Measurements from ENCODE around the gene C10orf90.

The C10orf90 gene

GRCh38 chr10:126499744-126500143 is 170.7 kb downstream of the C10orf90 start:
- DNase-seq = peak; percentile 22

GRCh38 chr10:126497672-126498071 is 172.8 kb downstream of the C10orf90 start:
- no peak for DNase-seq

- DNase-seq = no peak
Measured at GRCh38 chr10:126496771-126497545, 173.5 kb downstream of the C10orf90 start.

GRCh38 chr10:126491476-126491875 is 179.0 kb downstream of the C10orf90 start:
- no peak for DNase-seq

GRCh38 chr10:126481181-126481580 is 189.3 kb downstream of the C10orf90 start:
- no peak for DNase-seq

- no peak for DNase-seq
Measured at GRCh38 chr10:126480648-126481047, 189.8 kb downstream of the C10orf90 start.

GRCh38 chr10:126479280-126479895 is 191.1 kb downstream of the C10orf90 start:
- no peak for DNase-seq

- no peak for DNase-seq
Measured at GRCh38 chr10:126478546-126478945, 191.9 kb downstream of the C10orf90 start.

GRCh38 chr10:126476246-126476645 is 194.2 kb downstream of the C10orf90 start:
- DNase-seq = peak; percentile 79

- peak; percentile 33 for DNase-seq
Measured at GRCh38 chr10:126475074-126475691, 195.3 kb downstream of the C10orf90 start.

GRCh38 chr10:126474031-126474430 is 196.5 kb downstream of the C10orf90 start:
- no peak for DNase-seq

- DNase-seq = no peak
Measured at GRCh38 chr10:126470991-126471390, 199.5 kb downstream of the C10orf90 start.

- no peak for DNase-seq
Measured at GRCh38 chr10:126469692-126470091, 200.8 kb downstream of the C10orf90 start.

- peak; percentile 46 for DNase-seq
Measured at GRCh38 chr10:126468876-126469643, 201.4 kb downstream of the C10orf90 start.

GRCh38 chr10:126468467-126468866 is 202.0 kb downstream of the C10orf90 start:
- DNase-seq = no peak

- no peak for DNase-seq
Measured at GRCh38 chr10:126465771-126466170, 204.7 kb downstream of the C10orf90 start.

GRCh38 chr10:126463286-126463685 is 207.2 kb downstream of the C10orf90 start:
- no peak for DNase-seq

- DNase-seq = no peak
Measured at GRCh38 chr10:126461289-126461940, 209.1 kb downstream of the C10orf90 start.

GRCh38 chr10:126459878-126460481 is 210.5 kb downstream of the C10orf90 start:
- DNase-seq = peak; percentile 99

GRCh38 chr10:126459032-126459831 is 211.3 kb downstream of the C10orf90 start:
- DNase-seq = peak; percentile 90

- peak; percentile 64 for DNase-seq
Measured at GRCh38 chr10:126458466-126458865, 212.0 kb downstream of the C10orf90 start.
